ENCODE results near the gene PCLO.

The PCLO gene

DNA sequence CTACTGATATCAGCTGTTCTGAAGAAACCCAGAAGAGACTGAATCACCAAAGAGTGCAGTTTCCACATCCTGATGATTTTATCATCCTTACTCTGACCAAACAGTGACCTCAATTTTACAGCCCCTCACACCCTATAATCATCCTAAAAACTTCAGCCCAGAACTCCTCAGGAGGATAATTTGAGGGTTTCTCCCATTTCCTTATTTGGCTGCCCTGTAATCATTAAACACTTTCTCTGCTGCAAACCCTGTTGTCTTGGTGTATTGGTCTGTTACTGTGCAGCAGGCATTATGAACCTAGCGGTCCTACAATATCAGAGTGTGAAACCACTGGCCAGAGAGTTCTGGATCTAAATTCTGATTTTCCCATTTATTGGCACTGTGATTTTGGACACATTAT, 141.7 kb downstream of the PCLO start:
- TF ChIP-seq, protein P1, sequence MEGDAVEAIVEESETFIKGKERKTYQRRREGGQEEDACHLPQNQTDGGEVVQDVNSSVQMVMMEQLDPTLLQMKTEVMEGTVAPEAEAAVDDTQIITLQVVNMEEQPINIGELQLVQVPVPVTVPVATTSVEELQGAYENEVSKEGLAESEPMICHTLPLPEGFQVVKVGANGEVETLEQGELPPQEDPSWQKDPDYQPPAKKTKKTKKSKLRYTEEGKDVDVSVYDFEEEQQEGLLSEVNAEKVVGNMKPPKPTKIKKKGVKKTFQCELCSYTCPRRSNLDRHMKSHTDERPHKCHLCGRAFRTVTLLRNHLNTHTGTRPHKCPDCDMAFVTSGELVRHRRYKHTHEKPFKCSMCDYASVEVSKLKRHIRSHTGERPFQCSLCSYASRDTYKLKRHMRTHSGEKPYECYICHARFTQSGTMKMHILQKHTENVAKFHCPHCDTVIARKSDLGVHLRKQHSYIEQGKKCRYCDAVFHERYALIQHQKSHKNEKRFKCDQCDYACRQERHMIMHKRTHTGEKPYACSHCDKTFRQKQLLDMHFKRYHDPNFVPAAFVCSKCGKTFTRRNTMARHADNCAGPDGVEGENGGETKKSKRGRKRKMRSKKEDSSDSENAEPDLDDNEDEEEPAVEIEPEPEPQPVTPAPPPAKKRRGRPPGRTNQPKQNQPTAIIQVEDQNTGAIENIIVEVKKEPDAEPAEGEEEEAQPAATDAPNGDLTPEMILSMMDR (IDR thresholded peaks at IDR 0.05; ENCODE audit: unreplicated experiment in 3 of 3), result no peak
- Mint-ChIP-seq H3K36me3 (ENCODE audit: low read depth) (no peaks in the 10 kb centered on the region), H3K9me3 (no peaks in the 10 kb centered on the region), H3K27ac (no peak overlapping the region), H3K27me3 (ENCODE audit: low read depth) (no peaks in the 10 kb centered on the region), H3K4me1 (no peaks in the 10 kb centered on the region), H3K4me3 (no peak overlapping the region)

DNA sequence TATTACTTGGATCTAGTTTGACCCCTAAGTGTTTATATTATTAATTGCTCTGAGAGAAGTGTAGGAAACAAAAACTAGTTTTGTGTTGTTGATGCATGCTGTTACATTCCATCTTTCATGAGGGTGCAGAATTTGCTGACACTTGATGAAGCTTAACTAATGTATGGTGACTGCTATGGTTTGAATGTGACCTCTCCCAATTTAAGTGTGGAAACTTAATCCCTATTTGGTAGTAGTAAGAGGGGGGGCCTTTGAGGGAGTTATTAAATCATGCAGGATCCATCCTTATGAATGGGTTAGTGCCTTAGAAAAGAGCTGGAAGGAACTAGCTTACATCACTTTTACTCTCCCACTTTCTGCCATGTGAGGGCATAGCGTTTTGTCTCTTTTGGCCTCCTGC, 142.5 kb downstream of the PCLO start:
- Mint-ChIP-seq H3K4me1 (no peaks in the 10 kb centered on the region), H3K9me3 (no peaks in the 10 kb centered on the region), H3K27me3 (ENCODE audit: low read depth) (no peaks in the 10 kb centered on the region), H3K4me3 (no peak overlapping the region), H3K36me3 (ENCODE audit: low read depth) (no peaks in the 10 kb centered on the region), H3K27ac (no peak overlapping the region)
- TF ChIP-seq, protein P1 (IDR thresholded peaks at IDR 0.05; ENCODE audit: unreplicated experiment in 3 of 3), result no peak

DNA sequence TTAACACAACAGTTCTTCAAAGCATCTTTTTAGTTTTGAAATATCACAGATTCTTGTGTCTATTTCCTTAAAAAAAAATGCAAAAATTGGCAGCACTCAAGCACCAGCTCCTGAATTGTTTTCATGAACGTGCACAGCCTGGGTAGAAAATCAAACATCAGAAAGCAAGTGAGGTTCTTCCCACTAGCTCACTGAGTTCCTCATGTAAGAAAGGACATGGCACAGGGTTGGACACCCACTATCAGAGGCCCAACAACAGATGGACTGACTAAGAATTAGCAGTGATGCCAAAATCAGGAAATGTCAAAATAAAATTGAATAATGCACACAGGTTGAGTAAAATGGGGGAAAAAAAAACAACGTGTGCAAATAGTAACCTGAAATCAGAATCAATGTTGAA, 146.8 kb downstream of the PCLO start:
- Mint-ChIP-seq H3K9me3 (no peaks in the 10 kb centered on the region), H3K4me1 (no peaks in the 10 kb centered on the region), H3K36me3 (ENCODE audit: low read depth) (no peaks in the 10 kb centered on the region), H3K4me3 (no peak overlapping the region), H3K27me3 (ENCODE audit: low read depth) (no peaks in the 10 kb centered on the region), H3K27ac (no peak overlapping the region)
- TF ChIP-seq, protein P1 (IDR thresholded peaks at IDR 0.05; ENCODE audit: unreplicated experiment in 3 of 3), result no peak

DNA sequence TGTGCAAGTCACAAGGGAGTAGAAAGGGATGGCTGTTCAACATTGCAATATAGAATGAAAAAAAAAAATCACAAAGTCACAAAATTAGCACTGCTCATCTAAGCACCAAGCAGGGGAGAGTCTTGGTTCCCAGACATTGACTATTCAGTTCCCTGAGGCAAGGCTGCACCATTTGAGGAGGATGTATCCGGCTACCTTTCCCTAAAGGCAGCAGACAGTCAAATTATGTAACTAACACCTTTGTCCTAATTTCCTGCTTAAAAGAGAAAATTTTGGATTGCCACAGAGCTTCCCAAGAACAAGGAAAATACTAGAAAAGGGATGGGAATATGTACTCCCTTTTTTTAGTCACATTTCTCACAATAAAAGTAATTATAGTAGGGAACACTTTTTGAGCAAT, 148.1 kb downstream of the PCLO start:
- Mint-ChIP-seq H3K27me3 (ENCODE audit: low read depth) (no peaks in the 10 kb centered on the region), H3K36me3 (ENCODE audit: low read depth) (no peaks in the 10 kb centered on the region), H3K9me3 (no peaks in the 10 kb centered on the region), H3K4me3 (no peak overlapping the region), H3K27ac (no peak overlapping the region), H3K4me1 (no peaks in the 10 kb centered on the region)
- TF ChIP-seq, protein P1 (IDR thresholded peaks at IDR 0.05; ENCODE audit: unreplicated experiment in 3 of 3), result no peak

DNA sequence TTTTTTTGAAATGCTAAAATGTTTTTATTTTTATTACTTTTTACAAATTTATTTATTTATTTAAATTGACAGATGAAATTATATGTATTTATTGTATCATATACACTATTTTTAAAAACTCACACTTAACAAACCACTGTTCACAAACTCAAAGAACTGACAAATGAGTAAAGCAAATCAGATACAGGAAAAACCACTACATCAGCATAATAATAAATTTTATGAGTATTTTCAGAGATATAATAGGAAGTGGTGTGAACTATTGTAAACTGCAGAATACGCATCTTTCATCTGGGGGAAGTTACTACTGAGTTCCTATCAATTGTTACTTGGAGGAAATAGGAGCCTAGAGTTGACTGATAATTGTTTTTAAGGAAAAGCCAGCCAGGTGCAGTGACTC, 150.7 kb downstream of the PCLO start:
- Mint-ChIP-seq H3K27ac (no peak overlapping the region), H3K4me3 (no peak overlapping the region), H3K36me3 (ENCODE audit: low read depth) (no peaks in the 10 kb centered on the region), H3K4me1 (no peaks in the 10 kb centered on the region), H3K9me3 (no peaks in the 10 kb centered on the region), H3K27me3 (ENCODE audit: low read depth) (no peaks in the 10 kb centered on the region)
- TF ChIP-seq, protein P1 (IDR thresholded peaks at IDR 0.05; ENCODE audit: unreplicated experiment in 3 of 3), result no peak

DNA sequence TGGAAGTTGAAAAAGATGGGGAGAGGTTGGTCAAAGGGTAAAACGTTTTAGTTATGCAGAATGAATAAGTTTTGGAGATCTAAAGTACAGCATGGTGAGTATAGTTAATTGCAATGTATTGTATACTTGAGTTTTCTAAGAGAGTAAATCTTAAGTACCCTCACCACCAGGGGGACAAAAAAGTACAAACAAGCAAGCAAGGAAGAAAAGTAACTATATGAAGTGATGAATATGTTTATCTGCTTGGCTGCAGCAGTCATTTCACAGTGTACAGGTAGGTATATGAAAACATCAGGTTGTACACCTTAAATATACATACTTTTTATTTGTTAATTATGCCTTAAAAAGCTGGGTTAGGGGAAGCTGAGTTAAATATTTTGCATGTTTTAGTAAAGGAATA, 157.3 kb downstream of the PCLO start:
- no peaks in the 10 kb centered on the region for H3K27me3 Mint-ChIP-seq (ENCODE audit: low read depth)
- TF ChIP-seq, protein P1 (IDR thresholded peaks at IDR 0.05; ENCODE audit: unreplicated experiment in 3 of 3), result peak in 2 of 3 experiments; percentile 20 to 38
- H3K4me3 Mint-ChIP-seq, result no peak overlapping the region
- peaks cover 6% of the 10 kb centered on the region for H3K9me3 Mint-ChIP-seq
- no peak overlapping the region for H3K27ac Mint-ChIP-seq
- H3K36me3 Mint-ChIP-seq (ENCODE audit: low read depth), result peaks cover under 1% of the 10 kb centered on the region
- H3K4me1 Mint-ChIP-seq, result no peaks in the 10 kb centered on the region

All from nephron (organoid).